NCI-H460 (cell line): Measurements from ENCODE around the gene VEGFC. TPM values are rescaled to one million over a fixed set of nuclear protein-coding genes. Genes with fewer than 3 reads are reported as not detected.
A peak's percentile ranks its signal among the peaks of the same experiment; 100 is the strongest.

Source experiments
- DNase-seq: peaks from one replicate; pipeline ENCODE4 v3.0.0-alpha.2; 2016; ENCODE audit warnings: low read depth; ENCODE audit errors: extremely low read depth
- total RNA-seq: library from RNA; depleted of rRNA; stranded (reverse); fragments of >200 nt; shearing (Covaris generic); gene quantifications from 2 replicates; pipeline ENCODE4 v1.2.3, GENCODE V29; 2014

The VEGFC gene
- total RNA-seq, 1 experiment from 2014 or later = 18.2 TPM

DNA sequence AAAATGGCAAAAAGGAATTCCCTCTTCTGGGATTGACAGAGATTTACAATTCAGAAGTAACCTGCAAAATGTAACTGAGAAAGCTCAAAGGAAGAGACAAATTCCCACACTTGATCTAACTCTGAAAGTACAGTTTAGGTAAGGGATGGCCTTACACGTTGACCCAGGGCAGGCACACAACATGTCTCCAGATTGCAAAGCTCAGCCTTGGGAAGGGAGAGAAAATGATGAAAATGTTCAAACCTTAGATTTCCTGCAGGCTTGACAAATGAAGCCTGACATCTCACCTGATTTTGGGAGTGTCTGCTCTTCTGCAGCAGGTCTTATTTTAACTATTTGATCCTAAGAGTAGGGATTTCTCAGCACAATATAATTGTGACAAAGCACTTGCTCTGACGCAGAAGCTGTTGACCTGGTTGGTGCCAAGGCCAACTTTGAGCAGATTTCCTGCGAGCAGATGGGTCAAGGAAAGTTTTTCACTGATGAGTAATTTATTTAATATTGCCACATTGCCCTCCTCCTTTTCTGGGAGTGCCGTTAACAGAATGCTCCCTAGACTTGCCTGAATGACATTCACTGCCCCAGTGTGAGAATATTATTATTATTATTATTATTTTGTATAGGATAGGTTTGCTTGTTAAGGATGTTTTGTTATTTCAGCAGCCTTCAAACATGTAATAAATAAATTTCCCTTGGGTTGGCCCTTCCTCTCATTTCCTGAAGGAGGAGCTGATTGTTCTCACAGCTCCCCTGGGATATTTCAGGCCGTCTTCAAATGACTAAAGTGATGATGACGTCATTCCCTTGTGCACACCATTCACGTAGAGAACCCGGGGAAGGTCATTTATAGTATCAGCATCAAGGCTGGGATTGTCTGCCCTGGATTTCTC lies 157.1 kb downstream of the VEGFC start:
- DNase-seq = peak; percentile 96
